Ovary (tissue), 3 donors: ENCODE results near the gene PARVA.

ENCODE experiments used
- EP300 ChIP-seq: sonication (generic); formaldehyde crosslinking; IDR thresholded peaks from one replicate; pipeline ENCODE4 v1.6.1; 2017; ENCODE audit warnings: antibody characterized with exemption
- POLR2A ChIP-seq: fragments of 450-650 bp; IDR thresholded peaks from one replicate; pipeline ENCODE4 v1.6.1; 2017; ENCODE audit warnings: antibody characterized with exemption, mild to moderate bottlenecking, moderate library complexity
- TF ChIP-seq, protein P1 (sequence below), 3 donors: fragments of 450-650 bp in 2 of 3; fragments of 200-600 bp in 1 of 3; IDR thresholded peaks; one replicate each; pipeline versions ENCODE4 v1.5.1 to v1.8.0; 2016 to 2022; ENCODE audit warnings: antibody characterized with exemption in 3 of 3, mild to moderate bottlenecking in 1 of 3
- donor health status: DM: no; HTN: no; CAD: no.

- TF ChIP-seq POLR2A = no peak
- TF ChIP-seq, protein P1, sequence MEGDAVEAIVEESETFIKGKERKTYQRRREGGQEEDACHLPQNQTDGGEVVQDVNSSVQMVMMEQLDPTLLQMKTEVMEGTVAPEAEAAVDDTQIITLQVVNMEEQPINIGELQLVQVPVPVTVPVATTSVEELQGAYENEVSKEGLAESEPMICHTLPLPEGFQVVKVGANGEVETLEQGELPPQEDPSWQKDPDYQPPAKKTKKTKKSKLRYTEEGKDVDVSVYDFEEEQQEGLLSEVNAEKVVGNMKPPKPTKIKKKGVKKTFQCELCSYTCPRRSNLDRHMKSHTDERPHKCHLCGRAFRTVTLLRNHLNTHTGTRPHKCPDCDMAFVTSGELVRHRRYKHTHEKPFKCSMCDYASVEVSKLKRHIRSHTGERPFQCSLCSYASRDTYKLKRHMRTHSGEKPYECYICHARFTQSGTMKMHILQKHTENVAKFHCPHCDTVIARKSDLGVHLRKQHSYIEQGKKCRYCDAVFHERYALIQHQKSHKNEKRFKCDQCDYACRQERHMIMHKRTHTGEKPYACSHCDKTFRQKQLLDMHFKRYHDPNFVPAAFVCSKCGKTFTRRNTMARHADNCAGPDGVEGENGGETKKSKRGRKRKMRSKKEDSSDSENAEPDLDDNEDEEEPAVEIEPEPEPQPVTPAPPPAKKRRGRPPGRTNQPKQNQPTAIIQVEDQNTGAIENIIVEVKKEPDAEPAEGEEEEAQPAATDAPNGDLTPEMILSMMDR (IDR thresholded peaks at IDR 0.05) = no peak
- no peak for TF ChIP-seq EP300
These were observed 22.0 kb downstream of the PARVA start for GRCh38 chr11:12399355-12399754.
